GM10248 (cell line): ENCODE results near the gene SH3PXD2A.
A peak's percentile ranks its signal among the peaks of the same experiment; 100 is the strongest.

Experiments
- CTCF ChIA-PET: fragments of 300-600 bp; sonication (Branson Sonifier 250); formaldehyde crosslinking; extraction: SDS; loops from one replicate; lab custom pipeline; 2021; ENCODE audit warnings: antibody characterized with exemption; lab: Yijun Ruan, JAX
- POLR2A ChIA-PET: fragments of 350-650 bp; sonication (Branson Sonifier 250); formaldehyde crosslinking; extraction: SDS; loops from one replicate; lab custom pipeline; 2020; ENCODE audit warnings: antibody characterized with exemption; lab: Yijun Ruan, JAX
- DNase-seq: peaks from one replicate; pipeline ENCODE4 v3.0.0; 2012; ENCODE audit errors: extremely low spot score
- TF ChIP-seq, protein P1 (sequence below): IDR thresholded peaks from 2 replicates; pipeline ENCODE4 v1.5.1; 2012; ENCODE audit warnings: mild to moderate bottlenecking, low read depth; ENCODE audit errors: extremely low read depth, missing control alignments, control extremely low read depth

The SH3PXD2A gene

GRCh38 chr10:103697787-103698186 is 157.6 kb downstream of the SH3PXD2A start:
- no peak for DNase-seq
- CTCF ChIA-PET, result interaction anchor here (1.0 to 7.0 kb wide), 3 partner anchors 12 to 92 kb away, joined by 3 to 69 read pairs (median 26); no protein-coding TSS in a partner anchor
- TF ChIP-seq, protein P1, sequence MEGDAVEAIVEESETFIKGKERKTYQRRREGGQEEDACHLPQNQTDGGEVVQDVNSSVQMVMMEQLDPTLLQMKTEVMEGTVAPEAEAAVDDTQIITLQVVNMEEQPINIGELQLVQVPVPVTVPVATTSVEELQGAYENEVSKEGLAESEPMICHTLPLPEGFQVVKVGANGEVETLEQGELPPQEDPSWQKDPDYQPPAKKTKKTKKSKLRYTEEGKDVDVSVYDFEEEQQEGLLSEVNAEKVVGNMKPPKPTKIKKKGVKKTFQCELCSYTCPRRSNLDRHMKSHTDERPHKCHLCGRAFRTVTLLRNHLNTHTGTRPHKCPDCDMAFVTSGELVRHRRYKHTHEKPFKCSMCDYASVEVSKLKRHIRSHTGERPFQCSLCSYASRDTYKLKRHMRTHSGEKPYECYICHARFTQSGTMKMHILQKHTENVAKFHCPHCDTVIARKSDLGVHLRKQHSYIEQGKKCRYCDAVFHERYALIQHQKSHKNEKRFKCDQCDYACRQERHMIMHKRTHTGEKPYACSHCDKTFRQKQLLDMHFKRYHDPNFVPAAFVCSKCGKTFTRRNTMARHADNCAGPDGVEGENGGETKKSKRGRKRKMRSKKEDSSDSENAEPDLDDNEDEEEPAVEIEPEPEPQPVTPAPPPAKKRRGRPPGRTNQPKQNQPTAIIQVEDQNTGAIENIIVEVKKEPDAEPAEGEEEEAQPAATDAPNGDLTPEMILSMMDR, result no peak
- POLR2A ChIA-PET, result no interaction called here

GRCh38 chr10:103696411-103697145 is 158.8 kb downstream of the SH3PXD2A start:
- TF ChIP-seq, protein P1, result peak; percentile 23
- ChIA-PET CTCF (interaction anchor here (0.6 to 7.0 kb wide), 8 partner anchors 8 to 609 kb away, joined by 3 to 69 read pairs (median 4); no protein-coding TSS in a partner anchor), POLR2A (no interaction called here)

GRCh38 chr10:103696094-103696410 is 159.3 kb downstream of the SH3PXD2A start:
- no peak for DNase-seq
- TF ChIP-seq, protein P1, result no peak
- ChIA-PET POLR2A (no interaction called here), CTCF (interaction anchor here (1.0 to 7.0 kb wide), 6 partner anchors 8 to 609 kb away, joined by 3 to 69 read pairs (median 4); no protein-coding TSS in a partner anchor)

More at GRCh38 chr10:103696411-103697145, 158.8 kb downstream of the SH3PXD2A start:
- peak; percentile 82 for DNase-seq

DNA sequence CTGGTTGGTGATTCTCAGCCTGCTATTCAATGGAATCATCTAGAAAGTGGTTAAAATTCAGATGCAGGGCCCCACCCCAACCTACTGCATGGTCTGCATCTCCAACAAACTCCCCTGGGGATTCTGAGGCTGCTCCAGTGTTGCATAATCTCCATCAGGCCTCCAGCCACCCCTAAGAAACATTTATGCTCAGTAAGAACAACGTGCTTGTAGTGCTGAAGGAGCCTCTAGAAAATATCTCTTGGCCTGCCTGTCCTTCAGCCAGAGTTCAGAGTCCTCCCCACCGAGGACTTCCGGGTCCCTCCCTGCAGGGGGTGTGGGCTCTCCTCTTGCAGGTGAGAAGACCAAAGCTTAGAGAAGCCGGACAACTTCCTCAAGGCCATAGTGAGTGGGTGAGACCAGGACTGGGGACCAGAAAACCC is 159.8 kb downstream of the SH3PXD2A start:
- POLR2A ChIA-PET, result no interaction called here
- peak; percentile 47 for DNase-seq
- CTCF ChIA-PET, result interaction anchor here (0.9 to 7.0 kb wide), 7 partner anchors 9 to 610 kb away, joined by 3 to 69 read pairs (median 4); no protein-coding TSS in a partner anchor

DNA sequence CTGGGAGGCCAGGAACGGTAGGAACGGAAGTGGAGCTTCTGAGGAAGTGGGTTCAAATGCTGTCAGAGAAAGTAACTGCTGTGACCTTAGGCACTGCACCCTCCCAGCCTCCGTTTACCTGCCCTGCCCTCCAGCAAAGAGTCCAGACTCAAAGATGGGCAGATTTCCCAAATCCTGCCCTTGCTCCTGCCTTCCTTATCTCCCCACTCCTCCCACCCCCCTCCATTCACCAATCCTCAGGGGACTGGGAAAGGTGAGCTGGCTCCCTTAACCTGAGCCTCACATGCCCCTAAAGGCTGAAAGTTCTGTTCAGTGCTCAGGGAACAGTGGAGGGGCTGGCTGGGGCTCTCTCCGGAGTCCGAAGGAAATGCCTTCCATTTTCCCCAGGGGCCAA is 161.6 kb downstream of the SH3PXD2A start:
- CTCF ChIA-PET, result interaction anchor here (0.8 to 7.0 kb wide), 4 partner anchors 8 to 84 kb away, joined by 3 to 69 read pairs (median 14); no protein-coding TSS in a partner anchor
- no peak for DNase-seq
- POLR2A ChIA-PET, result no interaction called here
- TF ChIP-seq, protein P1, result no peak

More for the DNA sequence above, 159.8 kb downstream of the SH3PXD2A start:
- TF ChIP-seq, protein P1, result no peak

- ChIA-PET CTCF (interaction anchor here (0.8 to 4.3 kb wide), 3 partner anchors 9 to 83 kb away, joined by 3 to 26 read pairs (median 3); no protein-coding TSS in a partner anchor), POLR2A (no interaction called here)
- TF ChIP-seq, protein P1, result peak; percentile 5
- DNase-seq, result peak; percentile 72
Observed at GRCh38 chr10:103692952-103693811, 162.2 kb downstream of the SH3PXD2A start.
